Vagina (tissue), 2 donors: ENCODE measurements around the gene MTM1. TPM values are rescaled to one million over a fixed set of nuclear protein-coding genes. Genes with fewer than 3 reads are reported as not detected.
A peak's percentile ranks its signal among the peaks of the same experiment; 100 is the strongest.

Source experiments
- DNase-seq, 2 donors: peaks; one replicate each; pipeline ENCODE4 v3.0.0-alpha.2; 2017; ENCODE audit errors: extremely low spot score in 2 of 2
- H3K27ac ChIP-seq: fragments of 200-600 bp; sonication (generic); one replicate; pipeline ENCODE4 v1.5.1; 2019
- H3K27me3 ChIP-seq: fragments of 200-600 bp; sonication (generic); one replicate; pipeline ENCODE4 v1.5.1; 2019
- H3K36me3 ChIP-seq, 2 donors: fragments of 200-600 bp; sonication (generic); one replicate each; pipeline ENCODE4 v1.5.1; 2017 to 2019
- H3K4me1 ChIP-seq: fragments of 200-600 bp; sonication (generic); one replicate; pipeline ENCODE4 v1.5.1; 2019
- H3K4me3 ChIP-seq, 2 donors: fragments of 200-600 bp; sonication (generic); 1 replicate in 1 of 2; 2 replicates in 1 of 2; pipeline ENCODE4 v1.5.1; 2016 to 2019
- H3K9me3 ChIP-seq: fragments of 200-600 bp; sonication (generic); one replicate; pipeline ENCODE4 v1.5.1; 2019
- POLR2A ChIP-seq, 2 donors: fragments of 450-650 bp; IDR thresholded peaks; one replicate each; pipeline ENCODE4 v1.6.1; 2017; ENCODE audit warnings: antibody characterized with exemption in 2 of 2, mild to moderate bottlenecking in 2 of 2, moderate library complexity in 2 of 2
- POLR2AphosphoS5 ChIP-seq, 2 donors: sonication (generic); formaldehyde crosslinking; IDR thresholded peaks; one replicate each; pipeline ENCODE4 v1.9.0; 2017; ENCODE audit warnings: antibody characterized with exemption in 2 of 2, mild to moderate bottlenecking in 2 of 2, low read depth in 1 of 2; ENCODE audit not compliant: insufficient read depth in 1 of 2
- intact Hi-C: fragments of 100-400 bp; cut with DNase I; formaldehyde crosslinking; loops from one replicate; pipeline ENCODE4 v1.15.1; 2023
- total RNA-seq: library from RNA; depleted of rRNA; stranded (reverse); fragments of >200 nt; gene quantifications from one replicate; pipeline ENCODE4 v1.2.3, GENCODE V29; 2016
- TF ChIP-seq, protein P1 (sequence below), 3 experiments: fragments of 450-650 bp in 2 of 3; fragments of 200-600 bp in 1 of 3; sonication (generic) in 1 of 3; IDR thresholded peaks; one replicate each; pipeline ENCODE4 v1.5.1; 2017 to 2019; ENCODE audit warnings: antibody characterized with exemption in 3 of 3, mild to moderate bottlenecking in 2 of 3, moderate library complexity in 2 of 3

The MTM1 gene
- total RNA-seq, 1 donor from 2014 or later = 13.3 TPM

DNA sequence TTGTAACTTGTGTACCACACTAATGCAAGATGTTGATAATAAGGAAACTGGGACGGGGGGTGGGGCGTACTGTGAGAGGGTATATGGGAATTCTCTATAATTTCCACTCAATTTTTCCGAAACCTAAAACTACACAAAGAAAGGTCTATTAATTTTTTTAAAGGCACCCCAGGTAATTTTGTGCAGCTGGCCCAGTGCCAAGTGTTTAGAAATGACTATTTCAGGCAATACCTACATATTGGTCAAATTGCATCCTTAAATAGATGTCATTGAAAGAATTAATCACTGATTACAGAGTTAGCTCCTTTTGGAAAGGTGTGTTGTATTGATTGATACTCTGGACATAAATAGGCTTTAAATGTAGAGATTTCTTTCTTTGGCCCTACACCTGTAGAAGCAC is 114.7 kb downstream of the MTM1 start:
- Histone ChIP-seq H3K4me1 (no peaks in the 10 kb centered on the region), H3K9me3 (no peaks in the 10 kb centered on the region), H3K4me3 (no peak overlapping the region), H3K27ac (no peak overlapping the region), H3K36me3 (no peaks in the 10 kb centered on the region), H3K27me3 (no peaks in the 10 kb centered on the region)
- intact Hi-C loops = no loop called here
- TF ChIP-seq POLR2A (IDR thresholded peaks at IDR 0.05) (no peak), POLR2AphosphoS5 (IDR thresholded peaks at IDR 0.05; ENCODE audit: insufficient read depth in 1 of 2, low read depth in 1 of 2) (no peak)
- TF ChIP-seq, protein P1, sequence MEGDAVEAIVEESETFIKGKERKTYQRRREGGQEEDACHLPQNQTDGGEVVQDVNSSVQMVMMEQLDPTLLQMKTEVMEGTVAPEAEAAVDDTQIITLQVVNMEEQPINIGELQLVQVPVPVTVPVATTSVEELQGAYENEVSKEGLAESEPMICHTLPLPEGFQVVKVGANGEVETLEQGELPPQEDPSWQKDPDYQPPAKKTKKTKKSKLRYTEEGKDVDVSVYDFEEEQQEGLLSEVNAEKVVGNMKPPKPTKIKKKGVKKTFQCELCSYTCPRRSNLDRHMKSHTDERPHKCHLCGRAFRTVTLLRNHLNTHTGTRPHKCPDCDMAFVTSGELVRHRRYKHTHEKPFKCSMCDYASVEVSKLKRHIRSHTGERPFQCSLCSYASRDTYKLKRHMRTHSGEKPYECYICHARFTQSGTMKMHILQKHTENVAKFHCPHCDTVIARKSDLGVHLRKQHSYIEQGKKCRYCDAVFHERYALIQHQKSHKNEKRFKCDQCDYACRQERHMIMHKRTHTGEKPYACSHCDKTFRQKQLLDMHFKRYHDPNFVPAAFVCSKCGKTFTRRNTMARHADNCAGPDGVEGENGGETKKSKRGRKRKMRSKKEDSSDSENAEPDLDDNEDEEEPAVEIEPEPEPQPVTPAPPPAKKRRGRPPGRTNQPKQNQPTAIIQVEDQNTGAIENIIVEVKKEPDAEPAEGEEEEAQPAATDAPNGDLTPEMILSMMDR (IDR thresholded peaks at IDR 0.05) = no peak
- no peak for DNase-seq

DNA sequence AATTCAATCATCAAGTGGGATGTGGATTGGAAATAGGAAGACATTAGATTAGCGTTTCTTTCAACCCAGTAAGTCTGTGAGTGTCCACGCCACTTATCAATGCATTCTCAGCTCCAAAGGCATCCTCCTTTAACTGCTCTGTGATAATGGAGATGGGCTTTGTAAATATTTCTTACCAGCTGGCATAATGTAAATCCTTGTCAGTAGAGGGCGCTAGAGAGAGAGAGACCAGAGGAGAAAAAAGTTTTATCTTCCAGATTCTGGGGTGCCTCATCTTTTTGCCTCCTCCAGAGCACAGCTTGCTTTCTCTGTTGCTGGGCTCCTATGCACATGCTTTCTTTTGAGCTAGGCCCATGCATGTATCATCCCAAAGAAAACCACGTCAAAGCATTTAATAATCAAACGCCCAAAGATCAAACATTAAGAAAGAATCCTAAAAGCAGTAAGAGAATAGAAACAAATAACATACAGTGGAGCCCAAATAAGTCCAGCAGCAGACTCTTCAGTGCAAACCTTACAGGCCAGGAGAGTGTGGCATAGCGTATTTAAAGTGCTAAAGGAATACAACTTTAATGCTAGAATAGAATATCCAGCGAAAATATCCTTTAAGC is 115.2 kb downstream of the MTM1 start:
- Histone ChIP-seq H3K36me3 (no peaks in the 10 kb centered on the region), H3K4me1 (no peaks in the 10 kb centered on the region), H3K27ac (no peak overlapping the region), H3K9me3 (no peaks in the 10 kb centered on the region), H3K4me3 (no peak overlapping the region), H3K27me3 (no peaks in the 10 kb centered on the region)
- intact Hi-C loops = no loop called here
- DNase-seq = no peak
- TF ChIP-seq, protein P1 (IDR thresholded peaks at IDR 0.05) = peak in 2 of 3 experiments; percentile 18 to 24
- no peak for TF ChIP-seq POLR2AphosphoS5 (IDR thresholded peaks at IDR 0.05; ENCODE audit: insufficient read depth in 1 of 2, low read depth in 1 of 2)

DNA sequence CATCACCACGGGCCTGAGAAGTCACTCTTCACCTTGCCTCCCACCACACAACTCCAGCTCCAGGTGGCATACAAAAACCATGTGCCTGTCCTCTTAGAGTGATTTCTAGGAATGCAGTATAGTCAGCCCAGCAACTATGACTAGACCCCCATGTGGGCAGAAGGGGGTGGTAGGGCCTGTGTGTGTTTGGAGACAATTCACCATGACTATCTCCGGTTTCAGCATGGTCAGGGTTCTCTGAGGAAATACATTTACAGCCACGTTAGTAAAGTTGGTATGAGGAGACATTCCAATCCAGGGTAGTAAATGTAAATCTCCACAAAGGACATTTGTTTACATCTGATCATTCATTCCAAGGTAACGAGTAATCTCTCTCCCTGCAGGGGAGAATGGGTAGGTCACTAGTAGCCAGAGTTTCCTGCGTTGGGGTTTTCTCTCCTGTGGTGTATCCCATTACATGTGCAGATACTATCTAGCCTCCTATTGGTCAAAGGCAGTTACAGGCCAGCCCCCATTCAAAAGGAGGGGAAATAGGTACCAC is 120.6 kb downstream of the MTM1 start:
- Histone ChIP-seq H3K36me3 (no peaks in the 10 kb centered on the region), H3K9me3 (no peaks in the 10 kb centered on the region), H3K4me1 (no peaks in the 10 kb centered on the region), H3K27me3 (no peaks in the 10 kb centered on the region), H3K27ac (no peak overlapping the region), H3K4me3 (no peak overlapping the region)
- no peak for TF ChIP-seq POLR2A (IDR thresholded peaks at IDR 0.05)
- TF ChIP-seq, protein P1 (IDR thresholded peaks at IDR 0.05) = no peak
- no peak for TF ChIP-seq POLR2AphosphoS5 (IDR thresholded peaks at IDR 0.05; ENCODE audit: insufficient read depth in 1 of 2, low read depth in 1 of 2)
- no peak for DNase-seq
- intact Hi-C loops = no loop called here

DNA sequence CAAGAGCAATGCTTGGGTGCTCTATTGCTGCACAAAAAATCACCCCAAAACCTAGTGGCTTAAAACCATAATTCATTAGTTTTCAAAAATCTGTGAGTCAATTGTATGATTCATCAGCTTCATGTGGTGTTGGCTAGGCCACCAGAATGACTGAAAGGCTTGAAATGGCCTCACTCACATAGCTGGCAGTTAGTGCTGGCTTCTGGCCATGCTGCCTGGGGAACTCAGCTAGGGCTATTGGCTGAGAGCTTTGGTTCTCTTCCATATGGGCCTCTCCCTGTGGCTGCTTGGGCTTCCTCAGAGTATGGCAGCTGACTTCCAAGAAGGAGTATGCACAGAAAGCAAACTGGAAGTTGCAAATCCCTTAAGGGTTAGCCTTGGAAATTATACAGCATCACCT is 121.7 kb downstream of the MTM1 start:
- H3K27me3 ChIP-seq = no peaks in the 10 kb centered on the region
- no peak for TF ChIP-seq POLR2A (IDR thresholded peaks at IDR 0.05)
- no peak for TF ChIP-seq POLR2AphosphoS5 (IDR thresholded peaks at IDR 0.05; ENCODE audit: insufficient read depth in 1 of 2, low read depth in 1 of 2)
- TF ChIP-seq, protein P1 (IDR thresholded peaks at IDR 0.05) = no peak
- DNase-seq = no peak
- intact Hi-C loops = no loop called here
- no peak overlapping the region for H3K27ac ChIP-seq
- H3K36me3 ChIP-seq = no peaks in the 10 kb centered on the region
- H3K9me3 ChIP-seq = no peaks in the 10 kb centered on the region
- no peak overlapping the region for H3K4me3 ChIP-seq
- no peaks in the 10 kb centered on the region for H3K4me1 ChIP-seq

DNA sequence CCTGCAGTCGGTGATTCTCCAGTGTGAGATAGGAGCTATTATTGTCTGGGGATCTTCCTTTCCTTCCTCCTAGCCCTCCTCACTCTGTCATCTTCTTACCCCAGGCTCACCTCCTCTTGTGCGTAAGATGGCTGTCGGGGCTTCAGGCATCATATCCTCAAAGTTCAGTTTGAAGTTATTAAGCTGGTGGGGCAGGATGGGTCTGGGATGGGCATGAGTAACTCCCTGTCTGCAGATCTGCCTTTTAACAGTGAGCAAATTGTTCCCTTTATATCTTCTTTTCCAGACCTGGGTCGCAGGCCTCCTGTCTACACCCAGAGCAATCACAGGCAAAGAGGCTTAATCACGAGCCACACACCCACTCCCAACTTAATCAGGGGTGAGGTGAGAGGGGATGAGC is 123.9 kb downstream of the MTM1 start:
- Histone ChIP-seq H3K27ac (peak overlapping the region; percentile 84), H3K36me3 (no peaks in the 10 kb centered on the region), H3K27me3 (no peaks in the 10 kb centered on the region), H3K9me3 (no peaks in the 10 kb centered on the region), H3K4me1 (peaks cover 7% of the 10 kb centered on the region), H3K4me3 (peak overlapping the region; percentile 57 to 59)
- no peak for TF ChIP-seq POLR2A (IDR thresholded peaks at IDR 0.05)
- TF ChIP-seq, protein P1 (IDR thresholded peaks at IDR 0.05) = no peak
- no peak for TF ChIP-seq POLR2AphosphoS5 (IDR thresholded peaks at IDR 0.05; ENCODE audit: insufficient read depth in 1 of 2, low read depth in 1 of 2)
- no peak for DNase-seq
- intact Hi-C loops = no loop called here
